OCI-LY7 (cell line): ENCODE data around the gene DRAM2.

Source experiments
- EZH2phosphoT487 ChIP-seq: fragments of 200-600 bp; sonication (generic); IDR thresholded peaks from 2 replicates; pipeline ENCODE4 v1.6.1; 2018; ENCODE audit warnings: low read depth, borderline replicate concordance, mild to moderate bottlenecking, mixed run types, antibody characterized with exemption, low read length, moderate library complexity, mixed read lengths
- TF ChIP-seq, protein P1 (sequence below): fragments of 200-600 bp; sonication (generic); conservative IDR thresholded peaks from 2 replicates; pipeline ENCODE4 v1.5.1; 2014; ENCODE audit warnings: mild to moderate bottlenecking, antibody characterized with exemption, low read length, moderate library complexity, mixed read lengths

- TF ChIP-seq, protein P1, sequence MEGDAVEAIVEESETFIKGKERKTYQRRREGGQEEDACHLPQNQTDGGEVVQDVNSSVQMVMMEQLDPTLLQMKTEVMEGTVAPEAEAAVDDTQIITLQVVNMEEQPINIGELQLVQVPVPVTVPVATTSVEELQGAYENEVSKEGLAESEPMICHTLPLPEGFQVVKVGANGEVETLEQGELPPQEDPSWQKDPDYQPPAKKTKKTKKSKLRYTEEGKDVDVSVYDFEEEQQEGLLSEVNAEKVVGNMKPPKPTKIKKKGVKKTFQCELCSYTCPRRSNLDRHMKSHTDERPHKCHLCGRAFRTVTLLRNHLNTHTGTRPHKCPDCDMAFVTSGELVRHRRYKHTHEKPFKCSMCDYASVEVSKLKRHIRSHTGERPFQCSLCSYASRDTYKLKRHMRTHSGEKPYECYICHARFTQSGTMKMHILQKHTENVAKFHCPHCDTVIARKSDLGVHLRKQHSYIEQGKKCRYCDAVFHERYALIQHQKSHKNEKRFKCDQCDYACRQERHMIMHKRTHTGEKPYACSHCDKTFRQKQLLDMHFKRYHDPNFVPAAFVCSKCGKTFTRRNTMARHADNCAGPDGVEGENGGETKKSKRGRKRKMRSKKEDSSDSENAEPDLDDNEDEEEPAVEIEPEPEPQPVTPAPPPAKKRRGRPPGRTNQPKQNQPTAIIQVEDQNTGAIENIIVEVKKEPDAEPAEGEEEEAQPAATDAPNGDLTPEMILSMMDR: no peak
- no peak for TF ChIP-seq EZH2phosphoT487
These were observed 34.2 kb upstream of the DRAM2 start for GRCh38 chr1:111174070-111174469.
